ENCODE data around the gene STARD10. TPM values are rescaled to one million over a fixed set of nuclear protein-coding genes. Genes with fewer than 3 reads are reported as not detected.

The STARD10 gene
- total and polyA plus RNA-seq, 2 donors (not counting 3 experiments of a cell fraction or from before 2014, with no cell fraction given): 16.1 to 22.5 TPM

DNA sequence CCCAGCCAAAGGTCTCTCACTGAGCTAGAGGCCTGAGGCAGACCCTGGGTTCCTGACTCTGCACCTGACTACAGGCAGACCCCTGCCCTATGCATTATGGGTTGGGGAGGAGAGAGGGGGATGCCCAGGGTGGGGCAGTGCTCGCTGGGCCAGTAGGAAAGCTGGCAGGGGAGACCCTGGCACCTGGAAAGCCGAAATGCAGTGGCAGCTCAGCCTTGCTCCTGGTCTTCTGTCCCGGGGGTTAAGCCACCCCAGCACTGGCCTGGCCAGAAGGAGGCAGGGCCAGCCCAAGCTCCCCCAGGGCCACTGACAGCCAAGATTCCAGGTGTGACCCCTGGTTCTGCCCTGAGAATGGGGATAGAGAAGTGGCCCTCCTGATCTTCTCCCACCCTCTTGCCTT lies 47.0 kb downstream of the STARD10 start:
- no peak for FAIRE-seq
- ChIA-PET CTCF (interaction anchor here (0.7 to 2.8 kb wide), 4 partner anchors 10 to 24 kb away, joined by 3 to 15 read pairs (median 5); no protein-coding TSS in a partner anchor), POLR2A (no interaction called here)
- intact Hi-C loops (cut with micrococcal nuclease) (no loop called here), dilution Hi-C loops (cut with MboI; ENCODE audit: extremely low pct_ligation_motif_present, low sequenced_read_pairs) (no loop called here)
- no peaks in the 10 kb centered on the region for H3K9me1 ChIP-seq (replicated peaks; ENCODE audit: control insufficient read depth, extremely low read depth, insufficient read depth, low read length)
- H3K36me3 ChIP-seq (ENCODE audit: control insufficient read depth in 2 of 2, extremely low read depth in 1 of 2, insufficient read depth in 2 of 2, low read length in 2 of 2): no peaks in the 10 kb centered on the region
- no peaks in the 10 kb centered on the region for H4K20me1 ChIP-seq (replicated peaks; ENCODE audit: control insufficient read depth, extremely low read depth, insufficient read depth, low read length)
- no peak overlapping the region for H3K9ac ChIP-seq (replicated peaks; ENCODE audit: extremely low read depth, insufficient read depth, low read length)
- no peak overlapping the region for H3K4me2 ChIP-seq (ENCODE audit: insufficient read depth, low read length)
- no peak overlapping the region for H3K27ac ChIP-seq (ENCODE audit: insufficient read depth, low read depth, low read length)
- no peaks in the 10 kb centered on the region for H3K9me3 ChIP-seq (replicated peaks; ENCODE audit: control insufficient read depth, insufficient read depth, low read length)
- no peak for DNase-seq (ENCODE audit: low read depth, low spot score)
- H3K27me3 ChIP-seq (ENCODE audit: control insufficient read depth in 2 of 2, insufficient read depth in 2 of 2, low read length in 2 of 2): no peaks in the 10 kb centered on the region
- peaks cover 6% of the 10 kb centered on the region for H3K79me2 ChIP-seq (ENCODE audit: control insufficient read depth, insufficient read depth, low read length)
- H3K4me1 ChIP-seq (ENCODE audit: control insufficient read depth, extremely low read depth, insufficient read depth, low read length): peaks cover 3% of the 10 kb centered on the region
- no peak overlapping the region for H2AFZ ChIP-seq (ENCODE audit: low read depth, low read length)
- TF ChIP-seq GATA2 (IDR thresholded peaks at IDR 0.05; ENCODE audit: insufficient read depth, insufficient read length, low read depth, low read length) (no peak), JUN (IDR thresholded peaks at IDR 0.05; ENCODE audit: borderline replicate concordance, insufficient read depth, insufficient read length, low read depth) (no peak), EZH2 (IDR thresholded peaks at IDR 0.05; ENCODE audit: borderline replicate concordance, low read depth, low read length, severe bottlenecking) (no peak), POLR2AphosphoS5 (IDR thresholded peaks at IDR 0.05; ENCODE audit: insufficient read depth, low read depth, low read length) (no peak), FOS (IDR thresholded peaks at IDR 0.05; ENCODE audit: borderline replicate concordance, insufficient read depth, low read length) (no peak), POLR2A (IDR thresholded peaks at IDR 0.05; ENCODE audit: low read depth, low read length) (no peak), MYC (IDR thresholded peaks at IDR 0.05; ENCODE audit: low read depth, low read length) (no peak)
- TF ChIP-seq, protein P1, sequence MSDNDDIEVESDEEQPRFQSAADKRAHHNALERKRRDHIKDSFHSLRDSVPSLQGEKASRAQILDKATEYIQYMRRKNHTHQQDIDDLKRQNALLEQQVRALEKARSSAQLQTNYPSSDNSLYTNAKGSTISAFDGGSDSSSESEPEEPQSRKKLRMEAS (IDR thresholded peaks at IDR 0.05; ENCODE audit: insufficient read depth, insufficient read length): no peak
- TF ChIP-seq, protein P2, sequence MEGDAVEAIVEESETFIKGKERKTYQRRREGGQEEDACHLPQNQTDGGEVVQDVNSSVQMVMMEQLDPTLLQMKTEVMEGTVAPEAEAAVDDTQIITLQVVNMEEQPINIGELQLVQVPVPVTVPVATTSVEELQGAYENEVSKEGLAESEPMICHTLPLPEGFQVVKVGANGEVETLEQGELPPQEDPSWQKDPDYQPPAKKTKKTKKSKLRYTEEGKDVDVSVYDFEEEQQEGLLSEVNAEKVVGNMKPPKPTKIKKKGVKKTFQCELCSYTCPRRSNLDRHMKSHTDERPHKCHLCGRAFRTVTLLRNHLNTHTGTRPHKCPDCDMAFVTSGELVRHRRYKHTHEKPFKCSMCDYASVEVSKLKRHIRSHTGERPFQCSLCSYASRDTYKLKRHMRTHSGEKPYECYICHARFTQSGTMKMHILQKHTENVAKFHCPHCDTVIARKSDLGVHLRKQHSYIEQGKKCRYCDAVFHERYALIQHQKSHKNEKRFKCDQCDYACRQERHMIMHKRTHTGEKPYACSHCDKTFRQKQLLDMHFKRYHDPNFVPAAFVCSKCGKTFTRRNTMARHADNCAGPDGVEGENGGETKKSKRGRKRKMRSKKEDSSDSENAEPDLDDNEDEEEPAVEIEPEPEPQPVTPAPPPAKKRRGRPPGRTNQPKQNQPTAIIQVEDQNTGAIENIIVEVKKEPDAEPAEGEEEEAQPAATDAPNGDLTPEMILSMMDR (IDR thresholded peaks at IDR 0.05; ENCODE audit: extremely low read depth in 1 of 2, insufficient read depth in 1 of 2, low read depth in 1 of 2, low read length in 2 of 2): no peak
- BruUV-seq (replicated peaks): no TSS peak
- no peak overlapping the region for H3K4me3 ChIP-seq (replicated peaks in 1 of 3; ENCODE audit: insufficient read depth in 1 of 3, low read depth in 1 of 3, low read length in 3 of 3)
